Activated CD4-positive, alpha-beta T cell treated with anti-CD3 and anti-CD28 coated beads, Interleukin-2, amount 10 ng/mL, durations not matched to agents 24 days and 14 days (primary cell): ENCODE measurements around the gene TMEM270. TPM values are rescaled to one million over a fixed set of nuclear protein-coding genes. Genes with fewer than 3 reads are reported as not detected.
"Not testable (repeated sequence)": the region's sequence is repeated elsewhere in the genome, so short reads cannot be mapped to it uniquely, and the experiment has no call there.

ENCODE experiments used
- DNase-seq: peaks from one replicate; pipeline ENCODE4 v3.0.0; 2022
- H3K27ac Mint-ChIP-seq: one replicate; pipeline ENCODE4 v1.8.0; 2022; ENCODE audit warnings: mild to moderate bottlenecking, mixed read lengths
- H3K27me3 Mint-ChIP-seq: one replicate; pipeline ENCODE4 v1.8.0; 2022; ENCODE audit warnings: mixed read lengths
- H3K36me3 Mint-ChIP-seq: one replicate; pipeline ENCODE4 v1.8.0; 2022; ENCODE audit warnings: low read depth, mild to moderate bottlenecking, mixed read lengths
- H3K4me1 Mint-ChIP-seq: one replicate; pipeline ENCODE4 v1.8.0; 2021; ENCODE audit warnings: mixed read lengths
- H3K4me3 Mint-ChIP-seq: one replicate; pipeline ENCODE4 v1.8.0; 2022; ENCODE audit warnings: mild to moderate bottlenecking, moderate library complexity, mixed read lengths
- H3K9me3 Mint-ChIP-seq: one replicate; pipeline ENCODE4 v1.8.0; 2021; ENCODE audit warnings: mixed read lengths
- intact Hi-C: fragments of 100-400 bp; cut with micrococcal nuclease; formaldehyde crosslinking; loops from one replicate; pipeline ENCODE4 v1.15.1; 2023
- total RNA-seq: library from RNA; stranded (reverse); gene quantifications from 2 replicates; pipeline ENCODE4 v1.2.3, GENCODE V29; 2022

TMEM270 gene
- total RNA-seq, 1 donor from 2014 or later, result not detected

GRCh38 chr7:73828972-73829371, 32.0 kb upstream of the TMEM270 start:
- peaks cover 15% of the 10 kb centered on the region for H3K27me3 Mint-ChIP-seq
- H3K9me3 Mint-ChIP-seq, result no peaks in the 10 kb centered on the region
- no peaks in the 10 kb centered on the region for H3K36me3 Mint-ChIP-seq
- H3K27ac Mint-ChIP-seq, result no peak overlapping the region
- intact Hi-C loops, result loop anchor here (1.0 kb wide), 1 partner anchor 22 kb away; no protein-coding TSS in a partner anchor
- H3K4me1 Mint-ChIP-seq, result peaks cover 13% of the 10 kb centered on the region
- H3K4me3 Mint-ChIP-seq, result no peak overlapping the region
- DNase-seq, result no peak

- Mint-ChIP-seq H3K4me3 (no peak overlapping the region), H3K4me1 (peaks cover 13% of the 10 kb centered on the region), H3K27me3 (peaks cover 15% of the 10 kb centered on the region), H3K36me3 (no peaks in the 10 kb centered on the region), H3K9me3 (no peaks in the 10 kb centered on the region), H3K27ac (no peak overlapping the region)
- intact Hi-C loops, result no loop called here
- no peak for DNase-seq
Measured at GRCh38 chr7:73829505-73829904, 31.5 kb upstream of the TMEM270 start.

GRCh38 chr7:73829921-73830680, 30.9 kb upstream of the TMEM270 start:
- H3K4me3 Mint-ChIP-seq, result no peak overlapping the region
- intact Hi-C loops, result no loop called here
- H3K4me1 Mint-ChIP-seq, result peaks cover 13% of the 10 kb centered on the region
- H3K27ac Mint-ChIP-seq, result no peak overlapping the region
- H3K27me3 Mint-ChIP-seq, result peaks cover 15% of the 10 kb centered on the region
- H3K9me3 Mint-ChIP-seq, result no peaks in the 10 kb centered on the region
- no peaks in the 10 kb centered on the region for H3K36me3 Mint-ChIP-seq
- no peak for DNase-seq

- Mint-ChIP-seq H3K27ac (no peak within 1 kb of the TSS), H3K27me3 (peaks cover 14% of the 10 kb centered on the region), H3K4me1 (peaks cover 13% of the 10 kb centered on the region), H3K36me3 (no peaks in the 10 kb centered on the region), H3K9me3 (no peaks in the 10 kb centered on the region), H3K4me3 (no peak within 1 kb of the TSS)
- DNase-seq, result no peak
- intact Hi-C loops, result no loop called here
Measured at GRCh38 chr7:73830681-73831583, 30.0 kb upstream of the TMEM270 start, which contains the start of gene CLDN4. TSS of gene CLDN4 (plus strand) at chr7:73830996. CDS start at chr7:73831202, 206 bp downstream.

- Mint-ChIP-seq H3K4me1 (peaks cover 13% of the 10 kb centered on the region), H3K27me3 (peaks cover 12% of the 10 kb centered on the region), H3K36me3 (no peaks in the 10 kb centered on the region), H3K4me3 (no peak overlapping the region), H3K9me3 (no peaks in the 10 kb centered on the region), H3K27ac (no peak overlapping the region)
- intact Hi-C loops, result no loop called here
- no peak for DNase-seq
Measured at GRCh38 chr7:73831584-73831833, 29.4 kb upstream of the TMEM270 start.

GRCh38 chr7:73831834-73832651, 28.9 kb upstream of the TMEM270 start:
- Mint-ChIP-seq H3K4me1 (peaks cover 8% of the 10 kb centered on the region), H3K4me3 (no peak overlapping the region), H3K27ac (no peak overlapping the region), H3K9me3 (no peaks in the 10 kb centered on the region), H3K36me3 (no peaks in the 10 kb centered on the region), H3K27me3 (peaks cover 6% of the 10 kb centered on the region)
- DNase-seq, result no peak
- intact Hi-C loops, result no loop called here

- Mint-ChIP-seq H3K9me3 (no peaks in the 10 kb centered on the region), H3K36me3 (no peaks in the 10 kb centered on the region), H3K27me3 (no peaks in the 10 kb centered on the region), H3K27ac (no peak overlapping the region), H3K4me3 (no peak overlapping the region), H3K4me1 (peaks cover 4% of the 10 kb centered on the region)
- intact Hi-C loops, result no loop called here
- no peak for DNase-seq
Measured at GRCh38 chr7:73832806-73833205, 28.2 kb upstream of the TMEM270 start.

GRCh38 chr7:73833251-73833919, 27.6 kb upstream of the TMEM270 start:
- intact Hi-C loops, result no loop called here
- DNase-seq, result no peak
- Mint-ChIP-seq H3K9me3 (no peaks in the 10 kb centered on the region), H3K27me3 (no peaks in the 10 kb centered on the region), H3K4me1 (peaks cover 6% of the 10 kb centered on the region), H3K36me3 (no peaks in the 10 kb centered on the region), H3K4me3 (no peak overlapping the region), H3K27ac (no peak overlapping the region)

GRCh38 chr7:73834626-73835191, 26.2 kb upstream of the TMEM270 start:
- no peaks in the 10 kb centered on the region for H3K9me3 Mint-ChIP-seq
- DNase-seq, result no peak
- intact Hi-C loops, result no loop called here
- no peak overlapping the region for H3K4me3 Mint-ChIP-seq
- H3K27me3 Mint-ChIP-seq, result no peaks in the 10 kb centered on the region
- no peak overlapping the region for H3K27ac Mint-ChIP-seq
- H3K36me3 Mint-ChIP-seq, result no peaks in the 10 kb centered on the region
- H3K4me1 Mint-ChIP-seq, result peaks cover 2% of the 10 kb centered on the region

GRCh38 chr7:73837167-73837566, 23.8 kb upstream of the TMEM270 start:
- H3K4me1 Mint-ChIP-seq, H3K27ac Mint-ChIP-seq, H3K36me3 Mint-ChIP-seq, H3K27me3 Mint-ChIP-seq, H3K4me3 Mint-ChIP-seq, H3K9me3 Mint-ChIP-seq, intact Hi-C loops, DNase-seq: not testable (repeated sequence)

- Mint-ChIP-seq H3K4me3 (no peak overlapping the region), H3K4me1 (peaks cover 3% of the 10 kb centered on the region), H3K27me3 (peaks cover under 1% of the 10 kb centered on the region), H3K9me3 (no peaks in the 10 kb centered on the region), H3K36me3 (no peaks in the 10 kb centered on the region), H3K27ac (no peak overlapping the region)
- DNase-seq, result no peak
- intact Hi-C loops, result no loop called here
Measured at GRCh38 chr7:73838642-73839041, 22.3 kb upstream of the TMEM270 start.

- Mint-ChIP-seq H3K4me3 (no peak overlapping the region), H3K36me3 (no peaks in the 10 kb centered on the region), H3K27ac (no peak overlapping the region)
Measured at GRCh38 chr7:73839290-73839689, 21.7 kb upstream of the TMEM270 start.

More at GRCh38 chr7:73839290-73839689, 21.7 kb upstream of the TMEM270 start:
- intact Hi-C loops, result no loop called here
- H3K27me3 Mint-ChIP-seq, result peaks cover 6% of the 10 kb centered on the region
- H3K4me1 Mint-ChIP-seq, result peaks cover 7% of the 10 kb centered on the region
- H3K9me3 Mint-ChIP-seq, result no peaks in the 10 kb centered on the region
- DNase-seq, result no peak
